Measurements from ENCODE around the gene LYSMD2. TPM values are rescaled to one million over a fixed set of nuclear protein-coding genes. Genes with fewer than 3 reads are reported as not detected.

LYSMD2 gene
- polyA plus RNA-seq, 3 donors: 33.2 to 64.7 (median 50.5) TPM

DNA sequence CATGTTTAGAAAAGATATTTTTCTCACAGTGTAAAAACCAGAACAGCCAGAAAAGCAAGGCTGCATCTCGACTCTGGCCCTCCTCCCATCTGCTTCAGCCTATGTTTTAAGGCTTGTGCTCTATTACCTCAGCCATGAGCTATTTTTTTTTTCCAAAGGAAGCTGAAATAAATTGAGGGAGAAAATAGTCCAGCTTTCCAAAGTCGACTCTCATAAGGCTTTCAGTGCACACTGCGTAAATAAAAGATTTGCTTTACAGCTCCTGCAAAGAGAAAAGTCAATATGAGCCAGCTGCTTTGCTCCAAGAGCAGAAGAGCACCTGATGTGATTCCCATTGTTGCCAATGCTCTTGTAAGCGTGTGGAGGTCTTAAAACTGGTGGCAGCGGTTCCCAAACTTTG is 29.4 kb downstream of the LYSMD2 start:
- no peak overlapping the region for H3K9ac ChIP-seq (ENCODE audit: insufficient read depth, low read length, poor library complexity, severe bottlenecking)
- no peaks in the 10 kb centered on the region for H3K36me3 ChIP-seq (replicated peaks in 1 of 2; ENCODE audit: control insufficient read depth in 1 of 2, insufficient read depth in 2 of 2, low read length in 2 of 2)
- no peak for DNase-seq
- no peak overlapping the region for H3K4me2 ChIP-seq (replicated peaks; ENCODE audit: extremely low read depth, low read length, poor library complexity, severe bottlenecking)
- peaks cover 4 to 6% of the 10 kb centered on the region in 2 donors for H3K9me3 ChIP-seq (replicated peaks in 1 of 2; ENCODE audit: control insufficient read depth in 1 of 2, insufficient read depth in 1 of 2, low read length in 2 of 2)
- Mint-ChIP-seq H3K4me3 (no peak overlapping the region), H3K9me3 (peaks cover 5 to 11% (median 7%) of the 10 kb centered on the region in 7 donors), H3K27me3 (ENCODE audit: low read depth in 3 of 3) (peaks cover 2 to 3% (median 2%) of the 10 kb centered on the region in 3 donors), H3K36me3 (no peaks in the 10 kb centered on the region), H3K4me1 (no peaks in the 10 kb centered on the region), H3K27ac (no peak overlapping the region)
- no peak overlapping the region for H3K27ac ChIP-seq (ENCODE audit: low read depth in 1 of 2, low read length in 2 of 2)
- no peaks in the 10 kb centered on the region for H3K4me1 ChIP-seq (ENCODE audit: control insufficient read depth in 1 of 2, insufficient read depth in 2 of 2, low read length in 2 of 2)
- intact Hi-C loops (cut with micrococcal nuclease): no loop called here
- no peaks in the 10 kb centered on the region for H3K27me3 ChIP-seq (ENCODE audit: control insufficient read depth in 2 of 2, insufficient read depth in 2 of 2, low read length in 2 of 2)
- no peaks in the 10 kb centered on the region for H3K79me2 ChIP-seq (ENCODE audit: insufficient read depth, low read length)
- no peak overlapping the region for H2AFZ ChIP-seq (ENCODE audit: insufficient read depth, low read depth, low read length, poor library complexity, severe bottlenecking)
- 98% methylated on average over 4 of the region's 5 CpGs for WGBS (ENCODE audit: insufficient coverage)
- H4K20me1 ChIP-seq (ENCODE audit: insufficient read depth, low read length): no peaks in the 10 kb centered on the region
- TF ChIP-seq, protein P1, sequence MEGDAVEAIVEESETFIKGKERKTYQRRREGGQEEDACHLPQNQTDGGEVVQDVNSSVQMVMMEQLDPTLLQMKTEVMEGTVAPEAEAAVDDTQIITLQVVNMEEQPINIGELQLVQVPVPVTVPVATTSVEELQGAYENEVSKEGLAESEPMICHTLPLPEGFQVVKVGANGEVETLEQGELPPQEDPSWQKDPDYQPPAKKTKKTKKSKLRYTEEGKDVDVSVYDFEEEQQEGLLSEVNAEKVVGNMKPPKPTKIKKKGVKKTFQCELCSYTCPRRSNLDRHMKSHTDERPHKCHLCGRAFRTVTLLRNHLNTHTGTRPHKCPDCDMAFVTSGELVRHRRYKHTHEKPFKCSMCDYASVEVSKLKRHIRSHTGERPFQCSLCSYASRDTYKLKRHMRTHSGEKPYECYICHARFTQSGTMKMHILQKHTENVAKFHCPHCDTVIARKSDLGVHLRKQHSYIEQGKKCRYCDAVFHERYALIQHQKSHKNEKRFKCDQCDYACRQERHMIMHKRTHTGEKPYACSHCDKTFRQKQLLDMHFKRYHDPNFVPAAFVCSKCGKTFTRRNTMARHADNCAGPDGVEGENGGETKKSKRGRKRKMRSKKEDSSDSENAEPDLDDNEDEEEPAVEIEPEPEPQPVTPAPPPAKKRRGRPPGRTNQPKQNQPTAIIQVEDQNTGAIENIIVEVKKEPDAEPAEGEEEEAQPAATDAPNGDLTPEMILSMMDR (IDR thresholded peaks at IDR 0.05): no peak
- no peak overlapping the region for H3K4me3 ChIP-seq (replicated peaks in 1 of 3; ENCODE audit: low read depth in 2 of 3, low read length in 3 of 3)

DNA sequence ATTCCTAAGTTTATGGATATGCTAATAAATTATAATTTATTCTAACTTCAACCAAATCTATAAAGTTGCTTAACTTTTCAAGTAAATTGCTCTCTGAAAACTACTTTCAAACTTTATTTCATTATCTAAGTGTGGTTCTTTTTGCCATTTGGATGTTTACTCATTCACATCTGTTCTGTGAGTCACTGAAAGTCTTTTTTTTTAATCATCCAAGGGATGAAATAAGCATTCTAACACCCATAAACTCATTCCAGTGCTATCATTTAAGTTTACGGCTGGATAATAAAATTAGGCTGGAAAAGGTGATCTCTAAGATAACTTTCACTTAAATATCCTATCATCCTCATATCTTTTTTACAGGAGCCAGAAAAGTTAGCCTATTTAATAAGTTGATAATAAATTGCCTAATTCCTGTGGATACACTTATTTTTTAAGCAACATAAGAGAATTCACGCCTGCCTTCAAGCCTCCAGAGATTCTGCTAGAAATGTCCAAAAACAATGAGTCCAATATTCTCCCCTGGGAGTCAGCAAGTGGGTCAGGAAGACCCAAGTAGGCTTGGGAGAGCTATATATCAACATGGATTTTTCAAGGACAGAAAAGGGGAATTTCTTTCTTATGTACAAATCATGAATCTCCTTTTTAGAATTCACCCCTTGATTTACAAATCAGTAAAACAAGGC is 30.4 kb downstream of the LYSMD2 start:
- Histone ChIP-seq H2AFZ (ENCODE audit: insufficient read depth, low read depth, low read length, poor library complexity, severe bottlenecking) (no peak overlapping the region), H3K4me2 (replicated peaks; ENCODE audit: extremely low read depth, low read length, poor library complexity, severe bottlenecking) (no peak overlapping the region), H3K4me3 (replicated peaks in 1 of 3; ENCODE audit: low read depth in 2 of 3, low read length in 3 of 3) (no peak overlapping the region), H3K9ac (ENCODE audit: insufficient read depth, low read length, poor library complexity, severe bottlenecking) (no peak overlapping the region), H3K36me3 (replicated peaks in 1 of 2; ENCODE audit: control insufficient read depth in 1 of 2, insufficient read depth in 2 of 2, low read length in 2 of 2) (no peaks in the 10 kb centered on the region), H3K79me2 (ENCODE audit: insufficient read depth, low read length) (no peaks in the 10 kb centered on the region), H4K20me1 (ENCODE audit: insufficient read depth, low read length) (no peaks in the 10 kb centered on the region), H3K9me3 (replicated peaks in 1 of 2; ENCODE audit: control insufficient read depth in 1 of 2, insufficient read depth in 1 of 2, low read length in 2 of 2) (peaks cover 4 to 6% of the 10 kb centered on the region in 2 donors), H3K27ac (ENCODE audit: low read depth in 1 of 2, low read length in 2 of 2) (no peak overlapping the region), H3K27me3 (ENCODE audit: control insufficient read depth in 2 of 2, insufficient read depth in 2 of 2, low read length in 2 of 2) (no peaks in the 10 kb centered on the region), H3K4me1 (ENCODE audit: control insufficient read depth in 1 of 2, insufficient read depth in 2 of 2, low read length in 2 of 2) (no peaks in the 10 kb centered on the region)
- Mint-ChIP-seq H3K4me3 (no peak overlapping the region), H3K36me3 (no peaks in the 10 kb centered on the region), H3K27ac (no peak overlapping the region), H3K9me3 (peaks cover 5 to 14% (median 7%) of the 10 kb centered on the region in 7 donors), H3K27me3 (ENCODE audit: low read depth in 3 of 3) (peaks cover 2 to 6% (median 3%) of the 10 kb centered on the region in 3 donors), H3K4me1 (no peaks in the 10 kb centered on the region)
- intact Hi-C loops (cut with micrococcal nuclease): no loop called here
- TF ChIP-seq, protein P1 (IDR thresholded peaks at IDR 0.05): no peak
- WGBS (ENCODE audit: insufficient coverage): no CpG with 5 or more reads among the region's 2 CpGs
- DNase-seq: no peak

Data from CD14-positive monocyte (primary cell).